H1 (cell line): ENCODE measurements around the gene NPHP4. TPM values are rescaled to one million over a fixed set of nuclear protein-coding genes. Genes with fewer than 3 reads are reported as not detected.
"Not testable (repeated sequence)": the region's sequence is repeated elsewhere in the genome, so short reads cannot be mapped to it uniquely, and the experiment has no call there.

Experiments
- CTCF ChIA-PET: fragments of 300-600 bp; sonication (Branson Sonifier 250); formaldehyde crosslinking; loops from one replicate; lab custom pipeline; 2021; ENCODE audit not compliant: partially characterized antibody; lab: Charles Lee
- POLR2A ChIA-PET: fragments of 300-600 bp; sonication (Branson Sonifier 250); formaldehyde crosslinking; loops from one replicate; lab custom pipeline; 2021; ENCODE audit warnings: inconsistent platforms; ENCODE audit not compliant: partially characterized antibody; lab: Charles Lee
- DNase-seq, 2 experiments: peaks; one replicate each; pipeline versions ENCODE4 v3.0.0 to v3.0.0-alpha.2; 2010 to 2022; ENCODE audit warnings: low spot score in 2 of 2, low read depth in 1 of 2, mixed read lengths in 1 of 2
- FAIRE-seq: peaks from 2 replicates; lab custom pipeline; 2011; peaks lifted over from hg19 to GRCh38; lab: Jason Lieb, UNC
- H2AFZ ChIP-seq: 2 replicates; pipeline ENCODE4 v1.8.1; 2012; ENCODE audit warnings: low read length, inconsistent platforms
- H2AK5ac ChIP-seq: 2 replicates; pipeline ENCODE4 v1.6.1; 2013; ENCODE audit warnings: low read depth, low read length
- H2BK120ac ChIP-seq: replicated peaks from 2 replicates; pipeline ENCODE3; 2013; ENCODE audit warnings: low read depth, low read length, inconsistent platforms
- H2BK12ac ChIP-seq: 2 replicates; pipeline ENCODE4 v1.6.1; 2013; ENCODE audit warnings: low read depth, low read length
- H2BK15ac ChIP-seq: 2 replicates; pipeline ENCODE4 v1.6.1; 2013; ENCODE audit warnings: low read length
- H2BK20ac ChIP-seq: 2 replicates; pipeline ENCODE4 v1.6.1; 2013; ENCODE audit warnings: low read length
- H2BK5ac ChIP-seq: 2 replicates; pipeline ENCODE4 v1.6.1; 2013; ENCODE audit warnings: low read depth, low read length
- H3K14ac ChIP-seq: 2 replicates; pipeline ENCODE4 v1.6.1; 2013; ENCODE audit warnings: inconsistent platforms; ENCODE audit not compliant: insufficient read length
- H3K18ac ChIP-seq: 2 replicates; pipeline ENCODE4 v1.6.1; 2013; ENCODE audit warnings: low read length; ENCODE audit errors: extremely low read depth
- H3K23ac ChIP-seq: 2 replicates; pipeline ENCODE4 v1.6.1; 2013; ENCODE audit warnings: inconsistent platforms; ENCODE audit not compliant: insufficient read length
- H3K23me2 ChIP-seq: 2 replicates; pipeline ENCODE4 v1.6.1; 2013; ENCODE audit warnings: low read depth, low read length
- H3K27ac ChIP-seq: 2 replicates; pipeline ENCODE4 v1.6.1; 2011; ENCODE audit warnings: low read depth, low read length, inconsistent platforms
- H3K27me3 ChIP-seq, 4 experiments: replicated peaks in 1 of 4; 1 replicate in 1 of 4; 2 replicates in 3 of 4; pipeline versions ENCODE4 v1.6.1 to v1.8.1; 2011 to 2013; ENCODE audit warnings: low read length in 3 of 4, mild to moderate bottlenecking in 3 of 4, inconsistent platforms in 2 of 4, mixed read lengths in 2 of 4, moderate library complexity in 1 of 4; ENCODE audit not compliant: control insufficient read depth in 3 of 4, insufficient read depth in 3 of 4; ENCODE audit errors: extremely low read depth in 1 of 4
- H3K36me3 ChIP-seq, 4 experiments: 2 replicates each; pipeline versions ENCODE4 v1.6.1 to v1.8.1; 2011 to 2013; ENCODE audit warnings: mild to moderate bottlenecking in 4 of 4, low read length in 3 of 4, moderate library complexity in 2 of 4, control low read depth in 1 of 4, inconsistent platforms in 1 of 4; ENCODE audit not compliant: insufficient read depth in 4 of 4, control insufficient read depth in 2 of 4
- H3K4ac ChIP-seq: replicated peaks from 2 replicates; pipeline ENCODE3; 2013; ENCODE audit warnings: low read length, low read depth, mixed read lengths, inconsistent platforms; ENCODE audit not compliant: insufficient read length
- H3K4me1 ChIP-seq, 4 experiments: replicated peaks in 1 of 4; 1 replicate in 1 of 4; 2 replicates in 3 of 4; pipeline versions ENCODE4 v1.6.1 to v1.8.1; 2011 to 2013; ENCODE audit warnings: low read length in 3 of 4, inconsistent platforms in 2 of 4, mixed read lengths in 1 of 4; ENCODE audit not compliant: insufficient read depth in 4 of 4, control insufficient read depth in 3 of 4
- H3K4me2 ChIP-seq, 2 experiments: 2 replicates each; pipeline versions ENCODE4 v1.6.1 to v1.8.1; 2011 to 2013; ENCODE audit warnings: low read depth in 2 of 2, low read length in 2 of 2, control low read depth in 1 of 2, inconsistent platforms in 1 of 2, mild to moderate bottlenecking in 1 of 2; ENCODE audit not compliant: insufficient read depth in 1 of 2
- H3K4me3 ChIP-seq, 4 experiments: fragments of 200-600, 300-600 bp in 1 of 4; sonication (generic), shearing (Covaris generic), sonication (Bioruptor Twin) in 1 of 4; 2 replicates each; pipeline versions ENCODE4 v1.5.1 to v1.8.1; 2011 to 2016; ENCODE audit warnings: low read length in 4 of 4, low read depth in 3 of 4, control low read depth in 2 of 4, inconsistent platforms in 2 of 4, mild to moderate bottlenecking in 2 of 4, mixed read lengths in 1 of 4, moderate library complexity in 1 of 4; ENCODE audit not compliant: insufficient read depth in 2 of 4; ENCODE audit errors: extremely low read depth in 1 of 4
- H3K56ac ChIP-seq: replicated peaks from 2 replicates; pipeline ENCODE3; 2013; ENCODE audit warnings: low read depth, mild to moderate bottlenecking, mixed read lengths, low read length, inconsistent platforms; ENCODE audit not compliant: insufficient read length
- H3K79me1 ChIP-seq: 2 replicates; pipeline ENCODE4 v1.6.1; 2013; ENCODE audit warnings: low read depth, low read length, control low read depth
- H3K79me2 ChIP-seq, 2 experiments: 2 replicates each; pipeline versions ENCODE4 v1.6.1 to v1.8.1; 2012 to 2013; ENCODE audit warnings: low read length in 2 of 2, mild to moderate bottlenecking in 2 of 2, inconsistent platforms in 1 of 2; ENCODE audit not compliant: insufficient read depth in 2 of 2, control insufficient read depth in 1 of 2
- H3K9ac ChIP-seq, 4 experiments: replicated peaks in 1 of 4; 1 replicate in 1 of 4; 2 replicates in 3 of 4; pipeline versions ENCODE4 v1.6.1 to v1.8.1; 2011 to 2013; ENCODE audit warnings: low read depth in 3 of 4, low read length in 3 of 4, control low read depth in 2 of 4, mild to moderate bottlenecking in 2 of 4, moderate library complexity in 2 of 4, inconsistent platforms in 1 of 4; ENCODE audit errors: extremely low read depth in 1 of 4
- H3K9me3 ChIP-seq, 2 experiments: 2 replicates each; pipeline versions ENCODE4 v1.6.1 to v1.8.1; 2012 to 2013; ENCODE audit warnings: mild to moderate bottlenecking in 2 of 2, moderate library complexity in 2 of 2, control low read depth in 1 of 2, inconsistent platforms in 1 of 2, low read depth in 1 of 2, low read length in 1 of 2, mixed read lengths in 1 of 2; ENCODE audit not compliant: insufficient read depth in 2 of 2
- H4K20me1 ChIP-seq, 2 experiments: replicated peaks in 1 of 2; 2 replicates each; pipeline versions ENCODE3 to v1.8.1; 2011 to 2013; ENCODE audit warnings: inconsistent platforms in 2 of 2, low read length in 2 of 2, mild to moderate bottlenecking in 1 of 2; ENCODE audit not compliant: insufficient read depth in 2 of 2, control insufficient read depth in 1 of 2
- H4K5ac ChIP-seq: 2 replicates; pipeline ENCODE4 v1.6.1; 2013; ENCODE audit warnings: low read length, low read depth, mixed read lengths, inconsistent platforms; ENCODE audit not compliant: insufficient read length
- H4K8ac ChIP-seq: 2 replicates; pipeline ENCODE4 v1.8.0; 2013; ENCODE audit warnings: mild to moderate bottlenecking, moderate library complexity, low read length, inconsistent platforms; ENCODE audit not compliant: insufficient read depth; ENCODE audit errors: extremely low read depth
- H4K91ac ChIP-seq: replicated peaks from 2 replicates; pipeline ENCODE3; 2013; ENCODE audit warnings: low read length, mixed read lengths, inconsistent platforms; ENCODE audit not compliant: insufficient read length
- WGBS, 2 experiments: shearing (Covaris generic) in 1 of 2; methylation state at CpG; one replicate each; pipeline versions ENCODE4 v1.1.6 to v1.1.7; 2013 to 2015; ENCODE audit warnings: low lambda C conversion rate in 2 of 2, mixed read lengths in 2 of 2, inconsistent platforms in 1 of 2, low coverage in 1 of 2, missing lambda C conversion rate in 1 of 2; ENCODE audit not compliant: insufficient replicate concordance in 2 of 2, insufficient coverage in 1 of 2, insufficient read length in 1 of 2; ENCODE audit errors: extremely low coverage in 1 of 2, missing lambda C conversion rate in 1 of 2; 5-methylcytosine and 5-hydroxymethylcytosine counted together
- polyA plus RNA-seq, 7 experiments: library from polyadenylated mRNA; depleted of rRNA in 3 of 7; stranded (reverse) in 5 of 7; unstranded in 2 of 7; fragments of >200 nt in 5 of 7; fragments of 200-250 nt in 2 of 7; gene quantifications; 1 replicate in 5 of 7; 2 replicates in 1 of 7; 4 replicates in 1 of 7; pipeline versions ENCODE4 v1.2.1 to v1.2.3, GENCODE V29; 2011 to 2013; ENCODE audit warnings: missing spikeins in 2 of 7, mixed read lengths in 2 of 7
- total RNA-seq: library from RNA; stranded (reverse); fragmentation: NEBNext Ultra II Directional; extraction: Animal tissue kit (Norgen Biotek cat#: 25700); gene quantifications from 2 replicates; pipeline ENCODE4 v1.2.1, GENCODE V29; 2021

Gene NPHP4
- total and polyA plus RNA-seq, 2 of the 8 experiments (the other 6 are each of a cell fraction or from before 2014, with no cell fraction given), result 5.8 to 14.0 TPM

DNA sequence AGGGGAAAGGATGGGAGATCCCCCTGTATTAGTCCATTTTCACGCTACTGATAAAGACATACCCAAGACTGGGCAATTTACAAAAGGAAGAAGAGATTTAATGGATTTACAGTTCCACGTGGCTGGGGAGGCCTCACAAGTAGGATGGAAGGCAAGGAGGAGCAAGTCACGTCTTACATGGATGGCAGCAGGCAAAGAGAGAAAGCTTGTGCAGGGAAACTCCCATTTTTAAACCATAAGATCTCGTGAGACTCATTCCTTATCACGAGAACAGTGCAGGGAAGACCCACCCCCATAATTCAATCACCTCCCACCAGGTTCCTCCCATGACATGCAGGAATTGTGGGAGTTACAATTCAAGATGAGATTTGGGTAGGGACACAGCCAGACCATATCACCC is 138.4 kb downstream of the NPHP4 start:
- not testable (repeated sequence) for H3K27me3 ChIP-seq, H2AFZ ChIP-seq, H2BK15ac ChIP-seq, H2AK5ac ChIP-seq, H3K9me3 ChIP-seq, H3K4me1 ChIP-seq, H3K27ac ChIP-seq, H3K18ac ChIP-seq, H3K23me2 ChIP-seq, H3K79me1 ChIP-seq, H2BK12ac ChIP-seq, H3K79me2 ChIP-seq, H4K8ac ChIP-seq, H4K20me1 ChIP-seq, H2BK5ac ChIP-seq, H3K56ac ChIP-seq, H3K9ac ChIP-seq, H3K36me3 ChIP-seq, H2BK120ac ChIP-seq, H4K91ac ChIP-seq, H4K5ac ChIP-seq, DNase-seq, H2BK20ac ChIP-seq, FAIRE-seq, H3K14ac ChIP-seq, H3K23ac ChIP-seq, H3K4me2 ChIP-seq, H3K4ac ChIP-seq, H3K4me3 ChIP-seq
- CTCF ChIA-PET, result interaction anchor here (0.7 to 2.1 kb wide), 6 partner anchors 10 to 61 kb away, joined by 3 to 11 read pairs (median 4); no protein-coding TSS in a partner anchor
- WGBS, 2 experiments, result 79% methylated on average over 5 of the region's 5 CpGs; no CpG with 5 or more reads in 1 of the 2 experiments
- POLR2A ChIA-PET, result interaction anchor here (2.7 kb wide), 1 partner anchor 14 kb away, joined by 7 read pairs; no protein-coding TSS in a partner anchor
